ENCODE measurements around the gene PIK3R1. TPM values are rescaled to one million over a fixed set of nuclear protein-coding genes. Genes with fewer than 3 reads are reported as not detected.

The PIK3R1 gene
- total and polyA plus RNA-seq, 2 of the 4 experiments (the other 2 are of a cell fraction): 2.4 to 9.3 TPM

DNA sequence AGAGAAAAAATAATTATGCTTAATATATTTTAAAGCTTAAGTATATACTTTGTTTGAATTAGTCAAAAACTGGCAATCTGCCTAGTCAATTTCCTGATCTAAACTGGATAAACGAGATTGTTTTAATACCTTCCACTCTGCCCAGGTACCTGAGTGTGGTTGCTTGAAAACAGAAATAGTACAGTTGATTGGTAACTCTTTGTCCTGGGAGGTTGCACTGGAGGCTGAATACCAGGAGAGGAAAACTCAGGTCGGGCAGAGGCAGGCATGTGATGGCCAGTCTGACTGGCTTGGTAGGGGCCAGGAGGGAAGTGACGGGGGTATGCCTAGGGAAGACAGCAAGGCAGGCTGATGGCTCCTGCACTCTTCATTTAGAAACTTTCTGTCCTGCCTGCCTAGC is 80.2 kb downstream of the PIK3R1 start:
- no peak overlapping the region for H2AK9ac ChIP-seq (replicated peaks; ENCODE audit: low read depth, low read length, poor library complexity)
- no peaks in the 10 kb centered on the region for H3K9me3 ChIP-seq (ENCODE audit: control insufficient read depth, insufficient read depth, low read length)
- H3K79me1 ChIP-seq (ENCODE audit: low read depth in 1 of 2, low read length in 2 of 2): 0 out of 4 replicates have a peak, but pooled peaks cover 0 to 3% of the 10 kb centered on the region in 2 experiments
- BruUV-seq (replicated peaks): no TSS peak
- no peak overlapping the region for H4K8ac ChIP-seq (ENCODE audit: low read depth in 2 of 2, low read length in 2 of 2)
- intact Hi-C loops (cut with micrococcal nuclease) (loop anchor here (1.0 kb wide), 1 partner anchor 191 kb away; no protein-coding TSS in a partner anchor), dilution Hi-C loops (cut with HindIII; ENCODE audit: low sequenced_read_pairs, unreplicated experiment) (no loop called here), in situ Hi-C loops (cut with MboI; ENCODE audit: low sequenced_read_pairs) (no loop called here)
- H3K23ac ChIP-seq (ENCODE audit: low read depth, low read length): no peak overlapping the region
- 83% methylated on average over 1 of the region's 3 CpGs; no CpG with 5 or more reads in 1 of the 2 experiments for WGBS, 2 experiments (ENCODE audit: extremely low coverage in 2 of 2, insufficient read length in 1 of 2)
- ChIA-PET POLR2A (ENCODE audit: unreplicated experiment) (no interaction called here), CTCF (no interaction called here)
- H3K14ac ChIP-seq (replicated peaks; ENCODE audit: low read depth, low read length): no peak overlapping the region
- no peak overlapping the region for H3K9ac ChIP-seq (ENCODE audit: low read depth, low read length)
- H2BK5ac ChIP-seq (ENCODE audit: low read depth, low read length, poor library complexity, severe bottlenecking): no peak overlapping the region
- no peak overlapping the region for H2BK15ac ChIP-seq (ENCODE audit: low read depth, low read length)
- H3K56ac ChIP-seq (ENCODE audit: extremely low read depth, insufficient read depth, low read length): no peak overlapping the region
- no peaks in the 10 kb centered on the region for H4K20me1 ChIP-seq (ENCODE audit: insufficient read depth, low read length)
- no peak overlapping the region for H2AFZ ChIP-seq (replicated peaks; ENCODE audit: low read length, poor library complexity)
- peaks cover 6% of the 10 kb centered on the region for H3K4me1 ChIP-seq (ENCODE audit: control insufficient read depth, insufficient read depth, low read length)
- H3K36me3 ChIP-seq (ENCODE audit: control insufficient read depth, insufficient read depth, low read length): peaks cover 24% of the 10 kb centered on the region
- H3K27me3 ChIP-seq (ENCODE audit: control insufficient read depth, insufficient read depth, low read length): no peaks in the 10 kb centered on the region
- H4K91ac ChIP-seq (ENCODE audit: insufficient read depth, low read depth, low read length): no peak overlapping the region
- H3K4ac ChIP-seq (ENCODE audit: low read depth, low read length): no peak overlapping the region
- no peak overlapping the region for H3K18ac ChIP-seq (ENCODE audit: low read depth, low read length)
- no peak for ATAC-seq (ENCODE audit: low read depth)
- TF ChIP-seq RFX5 (IDR thresholded peaks at IDR 0.05; ENCODE audit: low read depth, low read length) (no peak), RAD21 (IDR thresholded peaks at IDR 0.05; ENCODE audit: low read length) (no peak)
- no peak overlapping the region for H2AK5ac ChIP-seq (ENCODE audit: low read depth, low read length)
- no peak for DNase-seq
- H4K5ac ChIP-seq (ENCODE audit: low read depth, low read length): no peak overlapping the region
- no peak overlapping the region for H2BK20ac ChIP-seq (ENCODE audit: low read depth, low read length)
- H2BK120ac ChIP-seq (ENCODE audit: low read depth, low read length): no peak overlapping the region
- no peak overlapping the region for H3K27ac ChIP-seq (ENCODE audit: insufficient read depth, low read length)
- no peak overlapping the region for H3K4me3 ChIP-seq (ENCODE audit: insufficient read depth, low read depth, low read length)
- no peak overlapping the region for H3K4me2 ChIP-seq (ENCODE audit: low read depth, low read length)
- peaks cover 2% of the 10 kb centered on the region; the same call in 1 of the 2 replicates for H3K9me1 ChIP-seq (ENCODE audit: insufficient read depth, low read length)
